Thyroid gland (tissue), 4 donors: Measurements from ENCODE around the gene E2F4. TPM values are rescaled to one million over a fixed set of nuclear protein-coding genes. Genes with fewer than 3 reads are reported as not detected.

Experiments
- DNase-seq, 2 donors: peaks; one replicate each; pipeline ENCODE4 v3.0.0-alpha.2; 2019
- H3K27ac ChIP-seq, 3 donors: fragments of 200-600 bp; sonication (generic); 1 replicate in 2 of 3; 2 replicates in 1 of 3; pipeline ENCODE4 v1.5.1; 2016 to 2019; ENCODE audit warnings: mild to moderate bottlenecking in 1 of 3, moderate library complexity in 1 of 3
- H3K27me3 ChIP-seq: fragments of 200-600 bp; sonication (generic); one replicate; pipeline ENCODE4 v1.5.1; 2019
- H3K36me3 ChIP-seq, 2 donors: fragments of 200-600 bp; sonication (generic); one replicate each; pipeline ENCODE4 v1.5.1; 2016 to 2019
- H3K4me1 ChIP-seq, 2 donors: fragments of 200-600 bp; sonication (generic); one replicate each; pipeline ENCODE4 v1.5.1; 2017 to 2019
- H3K4me3 ChIP-seq, 3 donors: fragments of 200-600 bp; sonication (generic); replicated peaks in 1 of 3; 1 replicate in 2 of 3; 2 replicates in 1 of 3; pipeline ENCODE4 v1.5.1; 2016; ENCODE audit warnings: mild to moderate bottlenecking in 1 of 3
- H3K9me3 ChIP-seq: fragments of 200-600 bp; sonication (generic); one replicate; pipeline ENCODE4 v1.5.1; 2017
- CTCF ChIP-seq, 6 experiments: fragments of 200-600 bp in 3 of 6; fragments of 450-650 bp in 3 of 6; sonication (generic) in 3 of 6; IDR thresholded peaks; one replicate each; pipeline ENCODE4 v1.5.1; 2016 to 2019; ENCODE audit warnings: antibody characterized with exemption in 6 of 6, mild to moderate bottlenecking in 2 of 6, inconsistent platforms in 1 of 6, moderate library complexity in 1 of 6
- POLR2A ChIP-seq, 2 donors: fragments of 450-650 bp; IDR thresholded peaks; one replicate each; pipeline ENCODE4 v1.6.1; 2017; ENCODE audit warnings: antibody characterized with exemption in 2 of 2, mild to moderate bottlenecking in 2 of 2, moderate library complexity in 1 of 2
- WGBS, 2 donors: methylation state at CpG; one replicate each; pipeline ENCODE4 v1.1.5; 2017; 5-methylcytosine and 5-hydroxymethylcytosine counted together
- intact Hi-C: fragments of 100-400 bp; cut with DNase I; formaldehyde crosslinking; loops from one replicate; pipeline ENCODE4 v1.15.1; 2023
- total RNA-seq, 4 donors: library from RNA; depleted of rRNA; stranded (reverse); fragments of >200 nt; gene quantifications; one replicate each; pipeline ENCODE4 v1.2.3, GENCODE V29; 2016

The E2F4 gene
- total RNA-seq, 4 donors from 2014 or later: 77.6 to 117 (median 89.1) TPM

- TF ChIP-seq CTCF (IDR thresholded peaks at IDR 0.05) (no peak), POLR2A (IDR thresholded peaks at IDR 0.05) (no peak)
- peaks cover 14% of the 10 kb centered on the region in 2 donors for H3K4me1 ChIP-seq
- 90 to 91% methylated on average over 6 to 9 of the region's 9 CpGs for WGBS, 2 donors
- DNase-seq: no peak
- H3K4me3 ChIP-seq: no peak overlapping the region
- no peaks in the 10 kb centered on the region for H3K27me3 ChIP-seq
- H3K36me3 ChIP-seq: peaks cover 40 to 42% of the 10 kb centered on the region in 2 donors
- no peaks in the 10 kb centered on the region for H3K9me3 ChIP-seq
- intact Hi-C loops: no loop called here
- no peak overlapping the region for H3K27ac ChIP-seq
These were observed 36.3 kb downstream of the E2F4 start for GRCh38 chr16:67228034-67228785.

GRCh38 chr16:67228905-67229304 lies 37.0 kb downstream of the E2F4 start:
- H3K9me3 ChIP-seq: no peaks in the 10 kb centered on the region
- intact Hi-C loops: no loop called here
- H3K4me1 ChIP-seq: peaks cover 14% of the 10 kb centered on the region in 2 donors
- H3K36me3 ChIP-seq: peaks cover 47% of the 10 kb centered on the region in 2 donors
- no peak overlapping the region for H3K27ac ChIP-seq
- H3K4me3 ChIP-seq: no peak overlapping the region
- TF ChIP-seq POLR2A (IDR thresholded peaks at IDR 0.05) (no peak), CTCF (IDR thresholded peaks at IDR 0.05) (no peak)
- no peaks in the 10 kb centered on the region for H3K27me3 ChIP-seq
- DNase-seq: no peak
- 86 to 91% methylated on average over 6 to 9 of the region's 9 CpGs for WGBS, 2 donors

GRCh38 chr16:67229906-67230808 lies 38.2 kb downstream of the E2F4 start:
- 89 to 95% methylated on average over 27 to 30 of the region's 32 CpGs for WGBS, 2 donors
- no peak overlapping the region for H3K4me3 ChIP-seq

GRCh38 chr16:67230809-67231660 lies 39.1 kb downstream of the E2F4 start:
- intact Hi-C loops: no loop called here
- Histone ChIP-seq H3K27me3 (no peaks in the 10 kb centered on the region), H3K27ac (no peak overlapping the region), H3K4me3 (no peak overlapping the region), H3K9me3 (no peaks in the 10 kb centered on the region), H3K4me1 (peaks cover 11 to 13% of the 10 kb centered on the region in 2 donors), H3K36me3 (peaks cover 57 to 59% of the 10 kb centered on the region in 2 donors)
- no peak for TF ChIP-seq CTCF (IDR thresholded peaks at IDR 0.05)
- TF ChIP-seq POLR2A (IDR thresholded peaks at IDR 0.05): no peak
- WGBS, 2 donors: 90% methylated on average over 11 to 12 of the region's 12 CpGs
- no peak for DNase-seq

More at GRCh38 chr16:67229906-67230808, 38.2 kb downstream of the E2F4 start:
- no peaks in the 10 kb centered on the region for H3K9me3 ChIP-seq
- H3K27me3 ChIP-seq: no peaks in the 10 kb centered on the region
- H3K27ac ChIP-seq: no peak overlapping the region
- TF ChIP-seq POLR2A (IDR thresholded peaks at IDR 0.05) (no peak), CTCF (IDR thresholded peaks at IDR 0.05) (no peak)
- H3K4me1 ChIP-seq: peaks cover 14% of the 10 kb centered on the region in 2 donors
- intact Hi-C loops: no loop called here
- H3K36me3 ChIP-seq: peaks cover 52% of the 10 kb centered on the region in 2 donors
- DNase-seq: no peak
